Measurements from ENCODE around the gene KIAA2012.

GRCh38 chr2:202178346-202178958, 105.4 kb downstream of the KIAA2012 start:
- peak; percentile 91 for TF ChIP-seq CTCF (IDR thresholded peaks at IDR 0.05; ENCODE audit: low read depth, low read length)
- TF ChIP-seq EZH2phosphoT487 (IDR thresholded peaks at IDR 0.05; ENCODE audit: low read depth) = no peak

All from OCI-LY3 (cell line).